ENCODE data around the gene SEMA3B. TPM values are rescaled to one million over a fixed set of nuclear protein-coding genes. Genes with fewer than 3 reads are reported as not detected.
A peak's percentile ranks its signal among the peaks of the same experiment; 100 is the strongest.
"Not testable (repeated sequence)": the region's sequence is repeated elsewhere in the genome, so short reads cannot be mapped to it uniquely, and the experiment has no call there.

SEMA3B gene
- total RNA-seq, 2 experiments from 2014 or later, result 1.6 to 2.1 TPM

DNA sequence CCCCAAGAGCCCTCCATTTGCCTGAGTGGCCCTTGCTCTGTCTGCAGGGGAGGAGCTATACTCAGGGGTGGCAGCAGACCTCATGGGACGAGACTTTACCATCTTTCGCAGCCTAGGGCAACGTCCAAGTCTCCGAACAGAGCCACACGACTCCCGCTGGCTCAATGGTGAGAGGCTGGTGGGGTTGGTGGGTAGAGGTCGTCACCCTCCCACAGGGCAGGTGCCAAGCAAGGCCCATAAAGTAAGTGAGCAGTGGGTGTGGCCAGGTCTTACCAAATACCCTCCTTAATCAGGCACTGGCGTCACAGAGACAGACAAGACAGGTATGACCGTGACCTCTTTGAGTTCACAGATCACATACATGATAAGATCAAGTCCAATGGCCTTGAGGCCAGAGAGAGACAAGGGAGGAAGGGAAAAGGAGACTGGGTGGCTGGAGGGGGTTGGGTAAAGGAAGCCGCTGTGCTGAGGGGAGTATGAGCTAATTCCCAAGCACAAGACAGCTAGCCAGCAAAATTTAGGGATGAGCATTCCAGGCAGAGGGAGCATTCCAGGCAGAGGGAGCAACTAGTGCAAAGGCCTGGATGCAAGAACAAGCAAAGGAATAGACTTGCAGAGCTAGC lies 2.5 kb downstream of the SEMA3B start:
- no peaks in the 10 kb centered on the region for H3K9me3 Mint-ChIP-seq (ENCODE audit: low read depth)
- ChIA-PET CTCF (interaction anchor here (0.6 to 2.2 kb wide), 11 partner anchors 8 to 157 kb away, joined by 3 to 12 read pairs (median 3); no protein-coding TSS in a partner anchor), POLR2A (no interaction called here)
- H3K27me3 Mint-ChIP-seq, result peaks cover 33% of the 10 kb centered on the region
- no peaks in the 10 kb centered on the region for H3K36me3 Mint-ChIP-seq (ENCODE audit: low read depth)
- ATAC-seq (no peak), DNase-seq (no peak)
- H3K27ac Mint-ChIP-seq, result peak overlapping the region; percentile 55
- intact Hi-C loops (cut with DNase I, micrococcal nuclease), result loop anchor here in 1 of 2 experiments (5.0 to 10.0 kb wide), 2 partner anchors 53 to 149 kb away; partner anchors contain the start of genes HYAL2 and TUSC2
- H3K4me3 Mint-ChIP-seq, result no peak overlapping the region
- H3K4me1 Mint-ChIP-seq, result peaks cover 25% of the 10 kb centered on the region

DNA sequence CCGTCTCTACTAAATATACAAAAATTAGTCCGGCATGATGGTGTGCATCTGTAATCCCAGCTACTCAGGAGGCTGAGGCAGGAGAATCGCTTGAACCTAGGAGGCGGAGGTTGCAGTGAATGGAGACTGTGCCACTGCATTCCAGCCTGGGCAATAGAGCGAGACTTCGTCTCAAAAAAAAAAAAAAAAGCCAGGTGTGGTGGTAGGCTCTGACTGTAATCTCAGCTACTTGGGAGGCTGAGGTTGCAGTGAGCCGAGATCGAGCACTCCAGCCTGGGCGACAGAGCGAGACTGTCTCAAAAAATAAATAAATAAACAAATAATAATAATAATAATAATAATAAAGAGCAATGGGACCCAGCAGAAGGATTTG lies 3.6 kb downstream of the SEMA3B start:
- ATAC-seq; DNase-seq; H3K36me3 Mint-ChIP-seq (ENCODE audit: low read depth); H3K27ac Mint-ChIP-seq; POLR2A ChIA-PET; H3K9me3 Mint-ChIP-seq (ENCODE audit: low read depth); H3K4me3 Mint-ChIP-seq: not testable (repeated sequence)
- CTCF ChIA-PET, result interaction anchor here (0.6 to 2.2 kb wide), 10 partner anchors 9 to 158 kb away, joined by 3 to 12 read pairs (median 3); partner anchors contain the start of gene GNAT1
- intact Hi-C loops (cut with DNase I, micrococcal nuclease), result loop anchor here in 1 of 2 experiments (2.0 to 10.0 kb wide), 3 partner anchors 14 to 150 kb away; partner anchors contain the start of genes HYAL2 and TUSC2
- Mint-ChIP-seq H3K4me1 (peaks cover 25% of the 10 kb centered on the region), H3K27me3 (peaks cover 37% of the 10 kb centered on the region)

GRCh38 chr3:50272911-50273688 lies 4.2 kb downstream of the SEMA3B start:
- ATAC-seq (peak; percentile 87), DNase-seq (peak; percentile 96)
- Mint-ChIP-seq H3K27ac (peak overlapping the region; percentile 58), H3K27me3 (peaks cover 37% of the 10 kb centered on the region), H3K36me3 (ENCODE audit: low read depth) (no peaks in the 10 kb centered on the region), H3K4me1 (peaks cover 25% of the 10 kb centered on the region), H3K9me3 (ENCODE audit: low read depth) (no peaks in the 10 kb centered on the region), H3K4me3 (peak overlapping the region; percentile 68)
- ChIA-PET POLR2A (no interaction called here), CTCF (interaction anchor here (0.7 to 3.1 kb wide), 9 partner anchors 22 to 82 kb away, joined by 3 to 21 read pairs (median 3); partner anchors contain the start of gene GNAT1)
- intact Hi-C loops (cut with DNase I, micrococcal nuclease), result loop anchor here (1.0 to 10.0 kb wide), 9 partner anchors 13 to 152 kb away; partner anchors contain the start of genes HYAL2 (in 1 of the 2) and TUSC2 (in 1 of the 2)

GRCh38 chr3:50273689-50274065 lies 4.7 kb downstream of the SEMA3B start:
- H3K36me3 Mint-ChIP-seq (ENCODE audit: low read depth), result no peaks in the 10 kb centered on the region
- intact Hi-C loops (cut with DNase I, micrococcal nuclease), result loop anchor here (1.0 to 10.0 kb wide), 11 partner anchors 13 to 152 kb away; partner anchors contain the start of genes HYAL2 (in 1 of the 2), IFRD2 (in 1 of the 2) and TUSC2 (in 1 of the 2)
- ATAC-seq (no peak), DNase-seq (no peak)
- H3K27ac Mint-ChIP-seq, result no peak overlapping the region
- POLR2A ChIA-PET, result no interaction called here
- no peaks in the 10 kb centered on the region for H3K9me3 Mint-ChIP-seq (ENCODE audit: low read depth)
- no peak overlapping the region for H3K4me3 Mint-ChIP-seq
- CTCF ChIA-PET, result interaction anchor here (0.8 to 3.1 kb wide), 2 partner anchors 78 to 81 kb away, joined by 3 to 21 read pairs; no protein-coding TSS in a partner anchor
- peaks cover 35% of the 10 kb centered on the region for H3K27me3 Mint-ChIP-seq
- peaks cover 25% of the 10 kb centered on the region for H3K4me1 Mint-ChIP-seq

DNA sequence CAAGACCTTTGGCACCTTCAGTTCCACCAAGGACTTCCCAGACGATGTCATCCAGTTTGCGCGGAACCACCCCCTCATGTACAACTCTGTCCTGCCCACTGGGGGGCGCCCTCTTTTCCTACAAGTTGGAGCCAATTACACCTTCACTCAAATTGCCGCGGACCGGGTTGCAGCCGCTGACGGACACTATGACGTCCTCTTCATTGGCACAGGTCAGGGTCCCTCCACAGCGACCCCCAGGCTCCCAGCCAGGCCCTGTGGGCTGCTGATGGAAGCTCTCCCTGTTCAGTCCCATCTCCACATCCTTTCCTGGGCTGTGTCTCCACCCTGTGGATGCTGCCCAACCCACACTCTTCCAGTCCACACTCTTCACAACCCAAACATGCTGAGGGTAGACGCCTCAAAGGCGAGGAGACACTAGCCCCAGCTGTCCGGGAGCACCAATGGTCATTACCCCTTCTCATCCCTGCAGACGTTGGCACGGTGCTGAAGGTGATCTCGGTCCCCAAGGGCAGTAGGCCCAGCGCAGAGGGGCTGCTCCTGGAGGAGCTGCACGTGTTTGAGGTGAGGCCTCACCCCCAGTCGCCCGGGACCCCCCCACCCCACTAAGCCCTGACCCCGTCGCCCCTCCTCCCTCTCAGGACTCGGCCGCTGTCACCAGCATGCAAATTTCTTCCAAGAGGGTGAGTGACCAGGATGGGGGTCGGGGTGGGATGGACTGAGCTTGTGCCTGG lies 5.6 kb downstream of the SEMA3B start:
- Mint-ChIP-seq H3K27me3 (peaks cover 35% of the 10 kb centered on the region), H3K4me1 (peaks cover 25% of the 10 kb centered on the region), H3K36me3 (ENCODE audit: low read depth) (no peaks in the 10 kb centered on the region), H3K9me3 (ENCODE audit: low read depth) (no peaks in the 10 kb centered on the region), H3K4me3 (no peak overlapping the region), H3K27ac (no peak overlapping the region)
- peak; percentile 90 for DNase-seq
- POLR2A ChIA-PET, result interaction anchor here (0.6 kb wide), 1 partner anchor 30 kb away, joined by 5 read pairs; no protein-coding TSS in a partner anchor
- CTCF ChIA-PET, result interaction anchor here (0.6 to 3.1 kb wide), 8 partner anchors 9 to 79 kb away, joined by 3 to 21 read pairs (median 3); no protein-coding TSS in a partner anchor
- intact Hi-C loops (cut with DNase I, micrococcal nuclease), result loop anchor here (1.0 to 10.0 kb wide), 4 partner anchors 18 to 152 kb away; partner anchors contain the start of genes HYAL2 (in 1 of the 2), IFRD2 (in 1 of the 2) and TUSC2 (in 1 of the 2)
- ATAC-seq, result peak; percentile 59

GRCh38 chr3:50275141-50275995 lies 6.4 kb downstream of the SEMA3B start:
- POLR2A ChIA-PET, result interaction anchor here (0.6 kb wide), 1 partner anchor 29 kb away, joined by 5 read pairs; no protein-coding TSS in a partner anchor
- CTCF ChIA-PET, result interaction anchor here (0.6 to 3.1 kb wide), 10 partner anchors 9 to 83 kb away, joined by 3 to 21 read pairs (median 3); no protein-coding TSS in a partner anchor
- Mint-ChIP-seq H3K4me3 (peak overlapping the region; percentile 43), H3K27ac (no peak overlapping the region), H3K36me3 (ENCODE audit: low read depth) (no peaks in the 10 kb centered on the region), H3K9me3 (ENCODE audit: low read depth) (no peaks in the 10 kb centered on the region), H3K27me3 (peaks cover 35% of the 10 kb centered on the region), H3K4me1 (peaks cover 25% of the 10 kb centered on the region)
- no peak for ATAC-seq
- DNase-seq, result no peak
- intact Hi-C loops (cut with DNase I, micrococcal nuclease), result loop anchor here in 1 of 2 experiments (10.0 kb wide), 1 partner anchor 49 kb away; the partner anchor contains the start of genes HYAL2 and TUSC2

DNA sequence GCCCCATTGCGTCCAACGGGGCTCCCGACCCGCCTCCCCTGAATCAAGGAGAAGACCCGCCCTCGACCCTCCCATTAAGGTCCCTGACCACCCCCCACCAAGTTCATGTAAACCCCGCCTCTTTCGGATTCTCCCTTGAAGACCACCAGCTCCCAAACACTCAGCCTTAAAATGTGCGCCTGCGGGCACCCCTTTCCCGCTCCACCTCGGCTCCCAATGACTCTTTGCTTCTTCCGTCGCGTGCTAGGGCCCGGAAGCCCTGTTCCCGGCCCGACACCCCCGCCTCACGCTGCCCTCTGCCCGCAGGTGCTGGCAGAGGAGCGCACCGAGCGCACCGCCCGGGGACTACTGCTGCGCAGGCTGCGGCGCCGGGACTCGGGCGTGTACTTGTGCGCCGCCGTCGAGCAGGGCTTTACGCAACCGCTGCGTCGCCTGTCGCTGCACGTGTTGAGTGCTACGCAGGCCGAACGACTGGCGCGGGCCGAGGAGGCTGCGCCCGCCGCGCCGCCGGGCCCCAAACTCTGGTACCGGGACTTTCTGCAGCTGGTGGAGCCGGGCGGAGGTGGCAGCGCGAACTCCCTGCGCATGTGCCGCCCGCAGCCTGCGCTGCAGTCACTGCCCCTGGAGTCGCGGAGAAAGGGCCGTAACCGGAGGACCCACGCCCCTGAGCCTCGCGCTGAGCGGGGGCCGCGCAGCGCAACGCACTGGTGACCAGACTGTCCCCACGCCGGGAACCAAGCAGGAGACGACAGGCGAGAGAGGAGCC lies 7.2 kb downstream of the SEMA3B start:
- ChIA-PET CTCF (interaction anchor here (0.5 to 3.1 kb wide), 6 partner anchors 8 to 94 kb away, joined by 3 to 21 read pairs (median 4); partner anchors contain the start of gene GNAI2), POLR2A (no interaction called here)
- Mint-ChIP-seq H3K4me3 (peak overlapping the region; percentile 43), H3K9me3 (ENCODE audit: low read depth) (no peaks in the 10 kb centered on the region), H3K27ac (no peak overlapping the region), H3K4me1 (peaks cover 25% of the 10 kb centered on the region), H3K36me3 (ENCODE audit: low read depth) (no peaks in the 10 kb centered on the region), H3K27me3 (peaks cover 35% of the 10 kb centered on the region)
- peak; percentile 75 for DNase-seq
- peak; percentile 23 for ATAC-seq
- intact Hi-C loops (cut with DNase I, micrococcal nuclease), result loop anchor here in 1 of 2 experiments (10.0 kb wide), 1 partner anchor 49 kb away; the partner anchor contains the start of genes HYAL2 and TUSC2

DNA sequence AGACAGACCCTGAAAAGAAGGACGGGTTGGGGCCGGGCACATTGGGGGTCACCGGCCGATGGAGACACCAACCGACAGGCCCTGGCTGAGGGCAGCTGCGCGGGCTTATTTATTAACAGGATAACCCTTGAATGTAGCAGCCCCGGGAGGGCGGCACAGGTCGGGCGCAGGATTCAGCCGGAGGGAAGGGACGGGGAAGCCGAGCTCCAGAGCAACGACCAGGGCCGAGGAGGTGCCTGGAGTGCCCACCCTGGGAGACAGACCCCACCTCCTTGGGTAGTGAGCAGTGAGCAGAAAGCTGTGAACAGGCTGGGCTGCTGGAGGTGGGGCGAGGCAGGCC lies 7.8 kb downstream of the SEMA3B start:
- peaks cover 35% of the 10 kb centered on the region for H3K27me3 Mint-ChIP-seq
- no peak overlapping the region for H3K4me3 Mint-ChIP-seq
- H3K9me3 Mint-ChIP-seq (ENCODE audit: low read depth), result no peaks in the 10 kb centered on the region
- intact Hi-C loops (cut with DNase I, micrococcal nuclease), result loop anchor here in 1 of 2 experiments (10.0 kb wide), 1 partner anchor 48 kb away; the partner anchor contains the start of genes HYAL2 and TUSC2
- no peaks in the 10 kb centered on the region for H3K36me3 Mint-ChIP-seq (ENCODE audit: low read depth)
- ATAC-seq (no peak), DNase-seq (no peak)
- ChIA-PET POLR2A (interaction anchor here (0.6 kb wide), 2 partner anchors 13 to 323 kb away, joined by 4 to 7 read pairs; no protein-coding TSS in a partner anchor), CTCF (interaction anchor here (0.5 to 1.4 kb wide), 5 partner anchors 41 to 161 kb away, joined by 3 to 4 read pairs (median 3); partner anchors contain the start of gene GNAI2)
- no peak overlapping the region for H3K27ac Mint-ChIP-seq
- H3K4me1 Mint-ChIP-seq, result peaks cover 25% of the 10 kb centered on the region

DNA sequence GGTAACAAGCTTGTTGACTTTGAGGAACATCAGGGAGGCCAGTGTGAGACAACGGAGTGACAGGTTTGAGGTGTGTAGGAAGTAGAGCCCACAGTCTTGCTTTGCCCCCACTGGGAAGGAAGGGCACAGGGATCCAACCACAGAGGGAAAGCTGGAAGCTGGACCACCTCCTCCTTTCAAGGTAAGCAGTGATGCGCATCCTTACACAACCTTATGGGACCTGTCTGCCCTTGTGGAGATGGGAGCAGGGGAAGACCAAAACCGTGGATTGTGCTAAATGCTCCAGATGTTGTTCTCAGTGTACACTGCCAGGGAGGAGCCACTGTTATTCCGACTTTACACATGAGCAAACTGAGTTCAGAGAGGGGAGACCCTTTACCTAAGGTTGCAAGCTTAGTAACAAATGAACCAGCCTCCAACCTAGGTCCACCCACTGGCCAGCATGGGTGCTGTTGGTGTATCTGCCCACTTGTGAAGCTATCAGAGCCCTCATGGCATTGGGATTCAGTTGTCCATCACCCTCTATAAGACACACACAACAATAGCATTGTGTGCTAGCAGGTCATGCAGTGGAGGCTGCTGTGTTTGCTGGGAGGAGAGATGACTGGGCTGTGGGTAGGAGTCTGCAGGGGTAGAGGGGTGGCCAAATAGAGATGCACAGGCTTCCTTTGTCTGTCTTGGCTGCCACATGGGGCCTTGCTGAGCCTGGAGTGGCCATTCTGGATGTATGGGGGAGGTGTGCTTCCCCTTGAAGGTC lies 9.4 kb downstream of the SEMA3B start:
- ATAC-seq, result no peak

More for the DNA sequence above, 9.4 kb downstream of the SEMA3B start:
- Mint-ChIP-seq H3K27ac (no peak overlapping the region), H3K9me3 (ENCODE audit: low read depth) (no peaks in the 10 kb centered on the region), H3K4me1 (peaks cover 17% of the 10 kb centered on the region), H3K36me3 (ENCODE audit: low read depth) (no peaks in the 10 kb centered on the region), H3K4me3 (no peak overlapping the region), H3K27me3 (peaks cover 31% of the 10 kb centered on the region)
- POLR2A ChIA-PET, result interaction anchor here (0.6 kb wide), 1 partner anchor 156 kb away, joined by 3 read pairs; no protein-coding TSS in a partner anchor
- no peak for DNase-seq
- intact Hi-C loops (cut with DNase I, micrococcal nuclease), result loop anchor here in 1 of 2 experiments (10.0 kb wide), 1 partner anchor 46 kb away; the partner anchor contains the start of genes HYAL2 and TUSC2
- CTCF ChIA-PET, result interaction anchor here (0.5 to 1.0 kb wide), 4 partner anchors 46 to 63 kb away, joined by 3 to 4 read pairs (median 3); partner anchors contain the start of gene RASSF1

All from activated CD4-positive, alpha-beta T cell treated with anti-CD3 and anti-CD28 coated beads for 36 hours (primary cell).